ENCODE data around the gene TMEM243.

Gene TMEM243

DNA sequence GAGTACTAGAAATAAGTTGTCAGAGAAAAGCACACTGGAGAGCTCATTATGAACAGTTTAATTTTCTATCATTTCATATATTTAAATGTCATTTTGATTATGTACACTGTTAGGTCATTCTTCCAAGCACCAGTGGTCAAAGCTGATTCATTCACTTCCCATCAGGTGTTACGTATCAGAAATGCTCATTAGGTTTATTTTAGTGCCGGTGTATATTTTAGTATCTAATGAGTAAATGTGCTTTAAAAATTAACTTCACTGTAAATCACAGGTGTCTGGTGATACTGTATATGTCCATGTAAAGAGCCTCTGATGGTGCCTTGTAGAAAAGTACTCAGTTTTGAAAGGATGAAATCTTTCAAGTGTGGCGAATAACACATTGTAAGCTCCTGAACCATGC is 63.7 kb downstream of the TMEM243 start:
- no peak for DNase-seq

DNA sequence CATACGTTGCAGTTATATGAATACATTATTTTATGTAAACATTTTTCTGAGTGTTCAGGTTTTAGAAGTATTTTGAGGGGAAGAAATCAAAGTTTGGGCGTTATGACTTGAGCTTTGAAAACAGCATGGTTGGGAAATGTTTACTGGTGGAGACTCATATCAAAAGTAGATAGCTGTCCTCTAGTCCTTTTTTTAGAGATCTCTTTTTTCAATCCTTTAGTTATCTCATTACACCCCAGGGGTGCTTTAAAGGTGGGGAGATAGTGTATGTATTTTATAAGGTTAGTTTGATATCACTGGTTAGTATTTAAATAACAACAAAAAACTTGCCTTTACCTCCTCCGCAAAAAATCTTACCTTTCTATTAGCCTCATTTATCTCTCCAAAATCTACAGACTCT is 65.0 kb downstream of the TMEM243 start:
- DNase-seq = no peak

DNA sequence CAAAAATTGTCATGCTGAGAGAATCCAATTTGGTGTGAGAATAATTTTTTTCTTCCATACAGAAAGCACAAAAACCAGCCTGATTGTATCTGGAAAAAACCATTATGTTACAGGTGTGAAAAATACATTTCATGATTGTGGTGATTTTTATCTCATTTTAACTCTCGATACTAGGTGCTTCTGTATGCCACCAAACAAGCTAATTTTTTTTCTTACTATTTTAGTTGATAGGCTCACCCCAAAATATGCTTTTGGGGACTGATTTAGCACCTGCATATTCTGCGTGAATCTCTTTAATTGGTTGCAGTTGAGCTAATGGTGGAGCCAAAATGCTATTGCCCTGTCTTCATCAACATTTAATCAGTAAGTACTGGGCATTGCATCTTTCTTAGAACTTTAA is 65.4 kb downstream of the TMEM243 start:
- no peak for DNase-seq

DNA sequence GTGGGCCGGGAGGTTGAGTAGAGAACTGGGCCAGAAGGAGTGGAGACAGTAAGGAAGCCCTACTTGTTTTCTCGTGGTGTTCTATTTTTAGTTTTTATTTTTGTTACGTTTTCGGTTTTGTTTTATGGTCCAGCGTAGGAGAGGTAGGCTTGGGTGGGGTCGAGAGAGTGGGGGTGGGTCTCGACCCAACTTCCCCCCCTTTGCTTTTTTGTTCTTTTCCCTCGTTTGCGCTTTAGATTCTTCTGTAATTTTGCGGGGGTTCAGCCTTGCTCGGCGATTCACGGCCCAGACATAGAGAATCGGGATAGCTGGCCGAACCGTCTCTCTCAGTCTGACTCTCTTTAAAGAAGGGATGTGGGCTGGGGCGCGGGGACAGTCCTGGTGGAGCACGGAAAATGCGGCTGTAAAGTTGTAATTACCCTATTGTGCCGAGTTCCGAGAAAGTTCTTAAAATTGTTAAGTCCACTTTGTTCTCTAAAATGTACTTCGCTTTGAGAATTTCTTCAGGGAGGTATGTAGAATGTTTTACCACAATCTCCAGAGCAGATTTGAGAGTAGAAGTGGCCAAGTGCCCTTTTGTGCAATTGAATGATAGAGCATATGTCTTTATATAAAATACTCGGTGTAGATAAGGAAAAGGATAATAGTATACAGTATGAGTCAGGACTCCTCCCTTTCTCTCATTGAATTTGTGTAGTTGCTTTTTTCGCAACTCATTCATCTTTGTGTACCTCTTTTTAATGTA is 66.5 kb downstream of the TMEM243 start:
- peak in 8 of 14 donors; percentile 41 to 64 (median 53) for DNase-seq

DNA sequence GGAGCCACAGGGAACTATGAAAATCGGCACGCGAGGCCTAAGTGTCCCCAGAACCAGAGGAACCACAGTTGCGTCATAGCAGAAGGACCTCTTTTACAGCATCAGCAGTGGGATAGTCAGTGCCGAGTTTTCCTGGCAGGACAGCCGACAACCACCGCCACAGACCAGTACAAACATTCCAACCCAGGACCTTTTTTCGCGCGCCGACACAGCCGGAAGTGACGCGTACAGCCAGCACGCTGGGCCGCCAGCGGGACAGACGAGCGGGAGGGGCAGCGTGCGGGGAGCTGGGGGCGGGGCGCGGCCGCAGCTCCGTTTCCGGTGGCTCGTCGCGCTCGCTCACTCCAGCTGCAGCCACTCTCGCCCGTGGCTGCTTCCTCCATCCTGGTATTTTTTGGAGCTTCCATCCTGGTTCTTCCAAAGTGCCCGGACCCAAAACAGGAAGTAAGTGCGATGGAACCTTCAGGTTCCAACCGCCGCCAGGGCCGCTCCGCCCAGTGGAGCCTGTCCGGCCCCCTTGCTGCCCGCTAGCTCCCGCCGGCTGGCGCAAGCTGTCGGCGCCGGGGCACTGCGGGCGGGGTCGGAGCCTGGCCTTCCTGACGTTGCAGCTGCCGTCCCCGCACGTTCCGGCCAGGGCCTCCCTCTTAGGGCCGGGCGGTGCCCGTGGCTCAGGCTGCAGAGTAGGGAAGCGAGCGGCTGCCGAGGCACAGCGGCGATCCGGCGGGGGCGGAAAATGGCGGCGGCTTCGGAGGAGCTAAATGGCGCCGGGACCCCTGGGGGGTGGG is 67.2 kb downstream of the TMEM243 start, which contains the start of gene DMTF1:
DMTF1 (plus strand) TSS at position 342 of the 785 bp plus-strand sequence. CDS start 12,489 bp downstream, outside the sequence.
- peak; percentile 81 to 97 (median 92) for DNase-seq

DNA sequence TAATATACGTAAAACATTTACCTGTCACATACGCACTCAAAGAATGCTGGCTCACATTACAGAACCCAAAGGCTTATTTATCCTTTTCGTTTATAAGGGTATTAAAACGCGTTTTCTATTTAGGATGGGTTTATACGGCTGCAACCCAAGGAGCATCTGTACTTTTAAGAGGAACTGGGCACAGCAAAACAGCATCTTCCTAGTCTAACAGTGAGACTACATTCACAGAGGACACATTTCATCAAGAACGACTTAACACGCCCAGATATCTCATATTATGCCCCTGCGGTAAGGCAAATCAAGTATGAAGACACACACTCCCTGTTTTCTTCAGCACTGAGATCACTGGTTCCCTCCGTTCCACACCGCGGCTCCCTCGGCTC is 67.8 kb downstream of the TMEM243 start:
- no peak for DNase-seq

DNA sequence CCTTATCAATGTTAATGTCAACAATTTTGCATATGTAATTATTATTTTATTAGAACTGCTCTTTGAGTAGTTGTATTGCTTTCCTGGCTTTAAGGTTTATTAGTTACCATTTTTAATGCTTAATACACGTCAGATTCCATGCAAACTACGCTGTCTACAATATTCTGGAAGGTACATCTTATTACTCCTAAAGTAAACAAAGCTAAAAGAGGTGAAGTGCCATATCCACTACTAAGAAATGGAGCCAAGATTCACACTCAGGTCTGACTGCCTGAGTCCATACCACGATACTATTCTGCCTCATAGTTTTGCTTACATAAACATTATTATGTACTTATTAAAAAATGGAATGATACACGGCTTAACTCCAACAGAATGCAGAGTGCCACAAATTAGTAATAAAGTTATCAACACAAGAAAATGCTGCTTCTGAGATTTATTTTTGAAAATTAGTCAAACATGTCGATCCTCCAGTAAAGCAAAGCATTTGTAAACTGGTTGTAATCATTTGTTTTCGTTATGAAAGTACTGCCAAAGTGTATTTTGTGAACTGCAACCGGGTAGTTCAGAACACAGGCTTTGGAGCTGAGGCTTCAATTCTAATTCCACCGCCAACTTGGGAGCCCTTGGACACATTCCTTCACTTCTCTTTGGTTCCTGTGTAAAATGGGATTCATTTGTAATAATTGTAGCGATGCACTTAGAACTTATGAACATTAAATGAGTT is 68.4 kb downstream of the TMEM243 start:
- peak in 1 of 14 donors; percentile 38 for DNase-seq

DNA sequence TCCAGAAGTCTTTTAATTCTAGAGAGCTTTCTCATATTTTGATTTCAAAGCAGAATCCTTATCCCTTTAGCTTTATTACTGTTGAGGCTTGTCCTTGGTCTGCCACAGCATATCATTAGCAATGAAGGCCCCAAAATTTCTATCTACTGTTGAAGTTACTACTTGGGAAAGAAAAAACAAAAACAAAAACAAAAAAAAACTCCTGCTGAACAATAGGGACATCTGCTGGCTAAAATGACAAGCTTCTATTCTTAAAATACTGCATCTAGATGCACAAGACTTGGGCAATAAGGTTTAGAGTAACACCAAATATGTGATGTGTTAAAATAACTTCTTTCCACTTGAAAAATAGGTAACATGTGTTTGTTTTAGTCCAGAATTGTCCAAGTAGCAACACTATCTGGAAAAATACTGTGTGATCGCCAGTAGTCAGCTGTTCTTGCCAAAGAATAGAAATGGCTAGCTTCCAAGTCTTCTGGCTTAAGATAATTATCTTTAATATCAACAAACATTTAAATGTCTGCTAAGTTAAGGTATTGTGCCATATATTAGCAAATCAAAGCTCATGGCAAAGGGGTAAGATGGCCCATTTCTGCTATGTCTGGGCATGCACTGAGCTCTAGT is 71.1 kb downstream of the TMEM243 start:
- peak in 1 of 14 donors; percentile 4 for DNase-seq

DNA sequence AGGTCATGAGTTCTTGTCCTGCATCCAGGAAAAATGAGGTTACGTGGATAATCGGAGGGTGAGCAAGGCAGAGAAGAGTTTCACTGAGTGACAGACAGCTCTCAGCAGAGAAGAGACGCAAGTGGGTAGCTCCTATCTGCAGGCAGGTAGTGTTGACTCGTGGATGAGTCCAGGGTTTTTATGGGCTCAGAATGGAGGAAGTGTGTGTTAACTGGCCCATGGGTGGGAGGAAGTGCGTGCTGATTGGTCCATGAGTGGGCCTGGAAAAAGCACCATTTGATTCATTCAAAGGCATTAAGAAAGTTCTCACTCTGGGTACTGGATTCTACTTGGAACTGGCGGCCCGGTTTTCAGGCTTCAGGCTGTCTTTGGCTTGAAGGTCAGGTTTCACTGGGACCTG is 72.0 kb downstream of the TMEM243 start:
- no peak for DNase-seq

DNA sequence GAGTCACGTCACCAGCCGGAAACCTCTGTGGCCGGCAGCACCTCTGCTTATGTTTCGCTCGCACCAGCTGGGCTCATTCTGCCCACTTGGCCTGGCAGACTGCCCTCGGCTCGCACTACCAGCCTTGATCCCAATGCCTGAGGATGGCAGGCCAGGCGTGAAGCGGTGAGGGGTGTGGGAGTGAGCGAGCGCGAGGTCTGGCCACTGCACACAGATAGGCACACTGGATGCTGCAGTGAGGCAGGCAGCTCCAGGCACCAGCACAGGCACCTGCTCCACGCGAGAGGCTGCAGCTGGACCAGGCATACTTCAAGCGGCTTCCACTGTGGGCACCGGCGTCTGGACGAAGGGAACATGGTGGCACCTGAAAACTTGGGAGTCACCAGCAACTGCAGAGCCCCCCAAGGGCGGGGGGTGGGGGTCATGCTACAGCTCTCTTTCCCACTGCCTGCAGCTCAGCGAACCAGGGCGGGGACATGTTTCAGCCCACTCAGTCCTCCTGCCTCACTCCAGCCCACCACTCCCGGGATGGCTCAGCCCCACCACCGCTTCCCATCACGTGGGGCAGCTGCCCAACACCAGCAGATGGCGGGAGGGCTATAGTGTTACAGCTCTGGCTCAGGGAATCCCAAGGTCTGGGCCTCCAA is 72.7 kb downstream of the TMEM243 start:
- peak in 1 of 14 donors; percentile 1 for DNase-seq

Measured in C1 segment of cervical spinal cord (tissue), 14 donors.